ENCODE data around the gene PTPN14.
"Not testable (repeated sequence)": the region's sequence is repeated elsewhere in the genome, so short reads cannot be mapped to it uniquely, and the experiment has no call there.

PTPN14 gene

DNA sequence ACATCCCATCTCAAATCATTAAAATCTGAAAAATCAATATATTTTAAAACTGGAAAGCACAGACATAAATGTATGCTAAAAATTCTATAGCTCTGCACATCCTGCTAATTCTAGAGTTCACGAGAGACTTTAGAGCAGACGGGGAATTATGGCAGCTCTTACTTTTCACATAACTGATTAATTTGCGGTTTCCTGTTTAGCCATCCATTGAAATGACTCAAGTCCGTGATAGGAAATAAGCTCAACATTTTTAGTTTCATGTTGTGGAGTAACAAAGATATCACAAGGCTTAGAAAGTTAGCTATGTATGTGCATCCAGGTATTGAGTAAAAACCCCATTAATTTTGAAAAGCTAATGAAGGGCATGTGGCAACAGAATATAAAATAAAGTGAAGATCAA lies 147.2 kb downstream of the PTPN14 start:
- no peaks in the 10 kb centered on the region for H3K4me1 ChIP-seq (ENCODE audit: control insufficient read depth in 1 of 2, insufficient read depth in 2 of 2, low read length in 2 of 2)

DNA sequence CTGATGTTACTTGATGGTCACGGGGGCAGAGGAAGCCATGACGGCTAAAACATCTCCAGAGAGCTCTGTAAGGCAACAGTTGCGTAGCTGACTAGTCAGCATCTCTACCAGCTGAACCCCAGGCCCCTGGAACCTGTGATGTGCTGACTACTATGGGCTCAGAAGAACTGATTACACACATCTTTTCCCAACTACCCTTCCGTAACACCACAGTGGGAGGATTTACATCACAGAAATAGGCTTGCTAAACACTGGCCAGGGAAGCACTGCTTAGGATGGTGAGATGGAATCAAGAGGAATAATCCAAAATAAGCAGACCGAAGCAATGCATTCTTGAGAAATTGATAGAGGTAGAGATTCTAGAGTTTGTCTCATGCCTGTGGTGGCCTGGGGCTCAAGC lies 148.0 kb downstream of the PTPN14 start:
- no peak overlapping the region for H3K27ac ChIP-seq (ENCODE audit: low read depth, low read length)
- H3K4me1 ChIP-seq (ENCODE audit: control insufficient read depth in 1 of 2, insufficient read depth in 2 of 2, low read length in 2 of 2): no peaks in the 10 kb centered on the region
- no peak overlapping the region for H3K4me3 ChIP-seq (ENCODE audit: low read depth in 1 of 2, low read length in 2 of 2)
- no peaks in the 10 kb centered on the region for H3K9me3 ChIP-seq (ENCODE audit: control insufficient read depth in 1 of 2, low read length in 2 of 2)
- no peak overlapping the region for H3K9ac ChIP-seq (ENCODE audit: low read depth in 1 of 2, low read length in 2 of 2)
- peaks cover 0 to 3% of the 10 kb centered on the region in 2 donors for H3K36me3 ChIP-seq (ENCODE audit: control insufficient read depth in 1 of 2, insufficient read depth in 2 of 2, low read length in 2 of 2)
- H3K27me3 ChIP-seq (ENCODE audit: control insufficient read depth in 1 of 2, insufficient read depth in 2 of 2, low read length in 2 of 2): no peaks in the 10 kb centered on the region

More for the DNA sequence above, 147.2 kb downstream of the PTPN14 start:
- Histone ChIP-seq H3K9ac (ENCODE audit: low read depth in 1 of 2, low read length in 2 of 2) (no peak overlapping the region), H3K9me3 (ENCODE audit: control insufficient read depth in 1 of 2, low read length in 2 of 2) (no peaks in the 10 kb centered on the region), H3K27me3 (ENCODE audit: control insufficient read depth in 1 of 2, insufficient read depth in 2 of 2, low read length in 2 of 2) (no peaks in the 10 kb centered on the region), H3K4me3 (ENCODE audit: low read depth in 1 of 2, low read length in 2 of 2) (no peak overlapping the region), H3K27ac (ENCODE audit: low read depth, low read length) (no peak overlapping the region), H3K36me3 (ENCODE audit: control insufficient read depth in 1 of 2, insufficient read depth in 2 of 2, low read length in 2 of 2) (no peaks in the 10 kb centered on the region)

DNA sequence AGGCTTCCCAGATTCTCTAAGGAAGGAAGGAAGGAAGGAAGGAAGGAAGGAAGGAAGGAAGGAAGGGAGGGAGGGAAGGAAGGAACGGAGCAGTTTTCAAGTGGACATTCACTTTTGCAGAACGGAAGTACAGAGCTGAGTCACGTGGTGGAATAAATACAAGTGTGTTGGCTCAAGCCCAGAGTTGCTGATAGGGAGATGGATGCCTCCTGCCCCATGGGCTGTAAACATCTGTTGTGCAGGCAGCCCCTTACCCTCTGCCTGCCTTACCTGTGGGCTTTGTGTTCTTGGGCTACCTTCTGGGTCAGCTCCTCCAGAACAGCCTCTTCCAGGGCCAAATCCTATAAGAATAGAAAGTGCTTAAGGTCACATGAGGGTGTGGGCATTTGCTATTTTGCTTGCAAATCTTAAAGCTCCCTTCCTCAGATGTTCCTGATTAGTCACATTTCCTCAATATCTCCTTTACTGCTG lies 148.8 kb downstream of the PTPN14 start:
- Histone ChIP-seq H3K27ac (ENCODE audit: low read depth, low read length) (no peak overlapping the region), H3K9me3 (ENCODE audit: control insufficient read depth in 1 of 2, low read length in 2 of 2) (no peaks in the 10 kb centered on the region), H3K27me3 (ENCODE audit: control insufficient read depth in 1 of 2, insufficient read depth in 2 of 2, low read length in 2 of 2) (no peaks in the 10 kb centered on the region), H3K36me3 (ENCODE audit: control insufficient read depth in 1 of 2, insufficient read depth in 2 of 2, low read length in 2 of 2) (peaks cover 0 to 3% of the 10 kb centered on the region in 2 donors), H3K9ac (ENCODE audit: low read depth in 1 of 2, low read length in 2 of 2) (no peak overlapping the region), H3K4me1 (ENCODE audit: control insufficient read depth in 1 of 2, insufficient read depth in 2 of 2, low read length in 2 of 2) (no peaks in the 10 kb centered on the region), H3K4me3 (ENCODE audit: low read depth in 1 of 2, low read length in 2 of 2) (no peak overlapping the region)

DNA sequence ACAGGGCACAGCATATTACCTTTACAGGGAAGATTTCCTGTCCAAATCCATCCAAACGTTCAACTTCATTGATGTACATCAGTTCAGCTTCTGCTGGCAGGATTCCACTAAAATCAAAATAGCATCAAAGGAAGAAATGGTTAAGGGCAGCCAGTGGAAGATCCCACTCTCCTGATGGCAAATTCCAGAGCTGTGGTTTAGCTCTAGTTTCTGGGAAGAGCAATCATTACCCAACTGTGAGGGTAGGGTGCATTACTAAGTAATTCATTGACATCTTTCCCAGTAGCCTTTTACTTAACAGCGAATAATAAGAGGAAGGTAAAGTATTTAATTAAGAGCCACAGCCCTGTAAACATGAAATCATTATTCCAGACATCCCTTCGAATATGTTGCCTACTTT lies 149.7 kb downstream of the PTPN14 start:
- H3K4me3 ChIP-seq (ENCODE audit: low read depth in 1 of 2, low read length in 2 of 2): no peak overlapping the region
- no peaks in the 10 kb centered on the region for H3K27me3 ChIP-seq (ENCODE audit: control insufficient read depth in 1 of 2, insufficient read depth in 2 of 2, low read length in 2 of 2)
- H3K36me3 ChIP-seq (ENCODE audit: control insufficient read depth in 1 of 2, insufficient read depth in 2 of 2, low read length in 2 of 2): peaks cover 0 to 3% of the 10 kb centered on the region in 2 donors
- H3K27ac ChIP-seq (ENCODE audit: low read depth, low read length): no peak overlapping the region
- peaks cover 0 to 4% of the 10 kb centered on the region in 2 donors for H3K4me1 ChIP-seq (ENCODE audit: control insufficient read depth in 1 of 2, insufficient read depth in 2 of 2, low read length in 2 of 2)
- no peak overlapping the region for H3K9ac ChIP-seq (ENCODE audit: low read depth in 1 of 2, low read length in 2 of 2)
- H3K9me3 ChIP-seq (ENCODE audit: control insufficient read depth in 1 of 2, low read length in 2 of 2): no peaks in the 10 kb centered on the region

DNA sequence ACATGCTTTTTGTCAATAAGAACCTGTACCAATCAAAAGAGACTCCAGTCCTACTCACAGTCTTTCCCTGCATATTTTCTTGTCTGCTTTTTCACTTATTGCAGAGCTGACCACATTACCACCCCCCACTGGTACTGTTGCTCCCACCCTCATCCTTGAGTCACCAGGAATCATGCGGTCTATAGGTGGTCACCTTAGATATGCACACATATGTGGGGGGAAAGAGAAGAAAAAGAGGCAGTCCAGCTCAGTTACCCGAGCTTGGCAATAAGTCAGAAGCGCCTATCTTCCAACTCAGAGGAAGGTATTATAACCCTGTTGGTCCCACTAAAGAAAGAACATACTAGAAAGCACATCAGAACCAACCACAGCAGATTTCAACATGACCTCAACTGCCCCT lies 151.3 kb downstream of the PTPN14 start:
- H3K36me3 ChIP-seq (ENCODE audit: control insufficient read depth in 1 of 2, insufficient read depth in 2 of 2, low read length in 2 of 2): peaks cover 0 to 3% of the 10 kb centered on the region in 2 donors
- no peaks in the 10 kb centered on the region for H3K9me3 ChIP-seq (ENCODE audit: control insufficient read depth in 1 of 2, low read length in 2 of 2)
- H3K9ac ChIP-seq (ENCODE audit: low read depth in 1 of 2, low read length in 2 of 2): no peak overlapping the region
- no peak overlapping the region for H3K4me3 ChIP-seq (ENCODE audit: low read depth in 1 of 2, low read length in 2 of 2)
- H3K27ac ChIP-seq (ENCODE audit: low read depth, low read length): no peak overlapping the region
- H3K4me1 ChIP-seq (ENCODE audit: control insufficient read depth in 1 of 2, insufficient read depth in 2 of 2, low read length in 2 of 2): peaks cover 0 to 4% of the 10 kb centered on the region in 2 donors
- no peaks in the 10 kb centered on the region for H3K27me3 ChIP-seq (ENCODE audit: control insufficient read depth in 1 of 2, insufficient read depth in 2 of 2, low read length in 2 of 2)

DNA sequence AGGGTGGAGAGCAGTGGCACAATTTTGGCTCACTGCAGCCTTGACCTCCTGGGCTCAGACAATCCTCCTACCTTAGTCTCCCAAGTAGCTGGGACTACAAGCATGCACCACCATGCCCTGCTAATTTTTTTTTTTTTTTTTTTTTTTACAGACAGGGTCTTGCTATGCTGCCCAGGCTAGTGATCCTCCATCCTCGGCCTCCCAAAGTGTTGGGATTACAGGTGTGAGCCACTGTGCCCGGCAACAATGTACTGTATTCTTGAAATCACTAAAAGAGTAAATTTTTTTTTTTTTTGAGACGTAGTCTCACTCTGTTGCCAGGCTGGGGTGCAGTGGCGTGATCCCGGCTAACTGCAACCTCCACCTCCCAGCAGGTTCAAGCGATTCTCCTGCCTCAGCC lies 152.9 kb downstream of the PTPN14 start:
- Histone ChIP-seq H3K9me3 (ENCODE audit: control insufficient read depth in 1 of 2, low read length in 2 of 2) (no peaks in the 10 kb centered on the region), H3K4me1 (ENCODE audit: control insufficient read depth in 1 of 2, insufficient read depth in 2 of 2, low read length in 2 of 2) (peaks cover 0 to 4% of the 10 kb centered on the region in 2 donors), H3K27me3 (ENCODE audit: control insufficient read depth in 1 of 2, insufficient read depth in 2 of 2, low read length in 2 of 2) (no peaks in the 10 kb centered on the region), H3K4me3 (ENCODE audit: low read depth in 1 of 2, low read length in 2 of 2) (no peak overlapping the region), H3K27ac (ENCODE audit: low read depth, low read length) (no peak overlapping the region), H3K9ac (ENCODE audit: low read depth in 1 of 2, low read length in 2 of 2) (no peak overlapping the region), H3K36me3 (ENCODE audit: control insufficient read depth in 1 of 2, insufficient read depth in 2 of 2, low read length in 2 of 2) (peaks cover 0 to 3% of the 10 kb centered on the region in 2 donors)

DNA sequence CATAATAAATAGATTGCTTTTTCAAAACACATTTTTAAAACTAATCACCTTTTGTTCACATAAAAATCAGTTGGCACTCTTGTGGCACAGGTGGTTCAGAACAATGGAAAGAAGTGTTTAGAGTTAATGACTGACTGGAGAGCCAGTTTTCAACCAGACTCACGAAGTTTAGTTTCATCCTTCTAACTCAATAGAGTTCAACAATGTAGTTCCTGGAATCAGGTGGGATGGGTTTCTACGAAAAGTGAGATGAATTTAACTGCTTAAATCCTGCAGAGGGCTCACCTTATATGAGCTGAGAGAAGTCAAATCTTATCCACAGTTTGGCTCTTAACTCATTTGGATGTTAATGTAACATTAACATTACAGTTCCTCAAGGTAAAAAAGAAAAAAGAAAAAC lies 153.9 kb downstream of the PTPN14 start:
- Histone ChIP-seq H3K9ac (ENCODE audit: low read depth in 1 of 2, low read length in 2 of 2) (no peak overlapping the region), H3K27ac (ENCODE audit: low read depth, low read length) (no peak overlapping the region), H3K4me1 (ENCODE audit: control insufficient read depth in 1 of 2, insufficient read depth in 2 of 2, low read length in 2 of 2) (peaks cover 0 to 4% of the 10 kb centered on the region in 2 donors), H3K9me3 (ENCODE audit: control insufficient read depth in 1 of 2, low read length in 2 of 2) (no peaks in the 10 kb centered on the region), H3K4me3 (ENCODE audit: low read depth in 1 of 2, low read length in 2 of 2) (no peak overlapping the region), H3K36me3 (ENCODE audit: control insufficient read depth in 1 of 2, insufficient read depth in 2 of 2, low read length in 2 of 2) (peaks cover 0 to 3% of the 10 kb centered on the region in 2 donors), H3K27me3 (ENCODE audit: control insufficient read depth in 1 of 2, insufficient read depth in 2 of 2, low read length in 2 of 2) (no peaks in the 10 kb centered on the region)

DNA sequence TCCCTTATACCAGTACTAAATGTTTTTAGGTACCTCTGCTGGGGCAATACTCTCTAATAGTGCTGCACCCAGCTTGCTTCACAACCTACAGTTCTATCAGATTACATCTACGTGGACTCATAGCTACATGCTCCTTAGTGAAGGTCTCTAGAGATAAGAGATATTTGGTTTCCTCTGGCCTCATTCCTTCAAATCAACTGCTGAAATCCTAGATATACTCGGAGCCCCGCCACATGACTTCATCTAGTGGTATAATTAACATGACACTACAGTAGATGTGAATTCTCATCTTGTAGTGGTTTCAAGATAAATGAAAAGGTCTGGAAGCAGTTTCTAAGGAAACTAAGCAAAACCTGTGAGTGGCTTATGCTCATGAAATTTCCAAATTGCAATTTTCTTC lies 155.1 kb downstream of the PTPN14 start:
- H3K4me1 ChIP-seq (ENCODE audit: control insufficient read depth in 1 of 2, insufficient read depth in 2 of 2, low read length in 2 of 2): peaks cover 0 to 4% of the 10 kb centered on the region in 2 donors
- H3K9ac ChIP-seq (ENCODE audit: low read depth in 1 of 2, low read length in 2 of 2): no peak overlapping the region
- H3K27me3 ChIP-seq (ENCODE audit: control insufficient read depth in 1 of 2, insufficient read depth in 2 of 2, low read length in 2 of 2): no peaks in the 10 kb centered on the region
- H3K9me3 ChIP-seq (ENCODE audit: control insufficient read depth in 1 of 2, low read length in 2 of 2): no peaks in the 10 kb centered on the region
- H3K4me3 ChIP-seq (ENCODE audit: low read depth in 1 of 2, low read length in 2 of 2): no peak overlapping the region
- H3K36me3 ChIP-seq (ENCODE audit: control insufficient read depth in 1 of 2, insufficient read depth in 2 of 2, low read length in 2 of 2): peaks cover 0 to 3% of the 10 kb centered on the region in 2 donors
- H3K27ac ChIP-seq (ENCODE audit: low read depth, low read length): no peak overlapping the region

DNA sequence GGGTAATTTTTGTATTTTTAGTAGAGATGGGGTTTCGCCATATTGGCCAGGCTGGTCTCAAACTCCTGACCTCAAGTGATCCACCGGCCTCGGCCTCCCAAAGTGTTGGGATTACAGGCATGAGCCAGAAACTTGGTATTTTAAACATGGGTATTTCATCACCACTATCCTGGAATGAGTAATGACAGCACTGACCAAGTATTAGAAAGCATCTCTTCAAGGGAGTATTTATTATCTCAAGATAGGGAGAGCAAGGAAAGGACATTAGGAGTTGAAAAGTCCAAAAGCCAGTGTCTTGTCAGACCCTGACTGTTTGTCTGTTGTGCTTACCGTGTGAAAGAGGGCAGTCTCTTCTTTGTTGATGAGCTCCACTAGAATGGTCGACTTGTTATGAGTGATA lies 156.8 kb downstream of the PTPN14 start:
- not testable (repeated sequence) for H3K36me3 ChIP-seq (ENCODE audit: control insufficient read depth in 1 of 2, insufficient read depth in 2 of 2, low read length in 2 of 2); H3K9me3 ChIP-seq (ENCODE audit: control insufficient read depth in 1 of 2, low read length in 2 of 2); H3K9ac ChIP-seq (ENCODE audit: low read depth in 1 of 2, low read length in 2 of 2)

DNA sequence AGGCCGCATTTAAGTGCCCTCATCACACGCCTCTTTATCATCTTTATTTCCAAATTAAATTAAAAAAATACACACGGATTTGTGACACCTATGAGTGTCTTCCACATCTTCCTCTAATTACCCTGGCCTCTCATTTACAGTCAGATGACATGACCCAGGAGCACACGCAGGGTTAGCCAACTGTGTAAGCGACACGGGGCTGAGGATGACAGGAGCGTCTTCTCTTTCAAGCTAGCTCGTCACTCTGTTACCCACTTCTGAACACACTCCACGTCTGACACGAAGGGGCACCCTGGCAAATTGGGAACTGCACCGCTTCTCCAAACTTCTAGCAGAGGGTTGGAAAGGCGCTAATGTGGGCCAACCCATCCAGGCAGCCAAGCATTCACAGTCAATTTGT lies 158.3 kb downstream of the PTPN14 start:
- H3K36me3 ChIP-seq (ENCODE audit: control insufficient read depth in 1 of 2, insufficient read depth in 2 of 2, low read length in 2 of 2): peaks cover 0 to 4% of the 10 kb centered on the region in 2 donors
- no peaks in the 10 kb centered on the region for H3K27me3 ChIP-seq (ENCODE audit: control insufficient read depth in 1 of 2, insufficient read depth in 2 of 2, low read length in 2 of 2)
- H3K27ac ChIP-seq (ENCODE audit: low read depth, low read length): no peak overlapping the region
- no peak overlapping the region for H3K4me3 ChIP-seq (ENCODE audit: low read depth in 1 of 2, low read length in 2 of 2)
- H3K9ac ChIP-seq (ENCODE audit: low read depth in 1 of 2, low read length in 2 of 2): no peak overlapping the region
- peaks cover 0 to 4% of the 10 kb centered on the region in 2 donors for H3K4me1 ChIP-seq (ENCODE audit: control insufficient read depth in 1 of 2, insufficient read depth in 2 of 2, low read length in 2 of 2)
- H3K9me3 ChIP-seq (ENCODE audit: control insufficient read depth in 1 of 2, low read length in 2 of 2): no peaks in the 10 kb centered on the region

More for the DNA sequence above, 156.8 kb downstream of the PTPN14 start:
- not testable (repeated sequence) for H3K4me1 ChIP-seq (ENCODE audit: control insufficient read depth in 1 of 2, insufficient read depth in 2 of 2, low read length in 2 of 2); H3K27me3 ChIP-seq (ENCODE audit: control insufficient read depth in 1 of 2, insufficient read depth in 2 of 2, low read length in 2 of 2); H3K4me3 ChIP-seq (ENCODE audit: low read depth in 1 of 2, low read length in 2 of 2); H3K27ac ChIP-seq (ENCODE audit: low read depth, low read length)
